Measurements from ENCODE around the gene SFT2D3.

Gene SFT2D3

GRCh38 chr2:127678531-127678930 is 22.8 kb upstream of the SFT2D3 start:
- TF ChIP-seq, protein P1, sequence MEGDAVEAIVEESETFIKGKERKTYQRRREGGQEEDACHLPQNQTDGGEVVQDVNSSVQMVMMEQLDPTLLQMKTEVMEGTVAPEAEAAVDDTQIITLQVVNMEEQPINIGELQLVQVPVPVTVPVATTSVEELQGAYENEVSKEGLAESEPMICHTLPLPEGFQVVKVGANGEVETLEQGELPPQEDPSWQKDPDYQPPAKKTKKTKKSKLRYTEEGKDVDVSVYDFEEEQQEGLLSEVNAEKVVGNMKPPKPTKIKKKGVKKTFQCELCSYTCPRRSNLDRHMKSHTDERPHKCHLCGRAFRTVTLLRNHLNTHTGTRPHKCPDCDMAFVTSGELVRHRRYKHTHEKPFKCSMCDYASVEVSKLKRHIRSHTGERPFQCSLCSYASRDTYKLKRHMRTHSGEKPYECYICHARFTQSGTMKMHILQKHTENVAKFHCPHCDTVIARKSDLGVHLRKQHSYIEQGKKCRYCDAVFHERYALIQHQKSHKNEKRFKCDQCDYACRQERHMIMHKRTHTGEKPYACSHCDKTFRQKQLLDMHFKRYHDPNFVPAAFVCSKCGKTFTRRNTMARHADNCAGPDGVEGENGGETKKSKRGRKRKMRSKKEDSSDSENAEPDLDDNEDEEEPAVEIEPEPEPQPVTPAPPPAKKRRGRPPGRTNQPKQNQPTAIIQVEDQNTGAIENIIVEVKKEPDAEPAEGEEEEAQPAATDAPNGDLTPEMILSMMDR (IDR thresholded peaks at IDR 0.05; ENCODE audit: low read length, missing control alignments), result no peak
- H3K4me3 ChIP-seq (replicated peaks; ENCODE audit: low read depth, low read length), result no peak overlapping the region
- no peak for DNase-seq (ENCODE audit: low read depth)

DNA sequence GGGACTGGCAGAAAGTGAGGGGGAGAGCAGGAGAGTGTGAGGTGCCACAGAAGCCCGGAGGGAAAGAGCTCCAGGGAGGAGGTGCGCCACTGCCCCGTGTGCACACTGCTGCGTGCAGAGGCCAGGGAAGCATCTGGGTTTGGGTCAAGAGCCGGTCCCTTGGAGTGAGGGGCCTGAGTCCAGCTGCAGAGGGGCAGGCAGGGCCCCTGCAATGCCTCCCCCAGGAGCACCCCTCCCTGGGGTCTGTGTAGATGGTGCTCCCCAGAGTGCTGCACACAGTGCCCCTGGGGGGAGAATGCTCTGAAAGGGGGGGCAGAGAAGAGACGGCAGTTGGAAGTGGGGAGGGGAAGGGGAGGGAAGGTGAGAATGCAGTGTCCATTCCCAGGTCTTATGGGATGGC is 22.3 kb upstream of the SFT2D3 start:
- no peak overlapping the region for H3K4me3 ChIP-seq (replicated peaks; ENCODE audit: low read depth, low read length)
- no peak for DNase-seq (ENCODE audit: low read depth)
- TF ChIP-seq, protein P1 (IDR thresholded peaks at IDR 0.05; ENCODE audit: low read length, missing control alignments), result no peak

DNA sequence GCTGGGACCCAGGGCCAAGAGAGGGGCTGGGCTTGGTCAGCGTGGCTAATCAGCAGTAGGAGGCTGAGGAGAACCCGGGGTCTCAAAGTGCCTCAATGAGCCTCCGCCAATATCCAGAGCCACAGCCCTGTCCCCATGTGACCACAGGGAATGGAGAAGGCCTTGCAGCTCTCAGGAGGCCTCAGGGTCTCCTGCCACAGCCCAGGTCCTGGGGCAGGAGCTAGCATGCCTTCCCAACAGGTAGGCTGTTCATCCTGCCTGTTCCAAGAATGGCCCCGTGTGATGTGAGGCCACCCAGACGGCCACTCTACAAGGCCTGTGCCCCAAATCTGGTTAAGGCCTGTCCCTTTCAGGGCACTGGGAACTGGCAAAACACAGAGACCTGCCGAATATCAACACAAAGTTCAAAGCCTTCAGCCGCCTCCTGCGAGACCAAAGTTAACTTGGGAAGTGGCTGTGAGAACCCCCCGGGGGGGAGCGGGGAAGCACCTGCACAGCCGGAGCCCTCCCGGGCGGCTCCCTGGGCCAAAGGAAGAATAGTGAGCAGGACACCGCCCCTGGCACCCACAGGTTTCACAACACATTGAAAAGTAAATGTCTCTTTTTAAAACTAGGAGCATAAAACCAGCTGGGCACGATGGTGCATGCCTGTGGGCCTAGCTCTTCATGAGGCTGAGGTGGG is 21.5 kb upstream of the SFT2D3 start:
- no peak for DNase-seq (ENCODE audit: low read depth)
- TF ChIP-seq, protein P1 (IDR thresholded peaks at IDR 0.05; ENCODE audit: low read length, missing control alignments), result no peak
- no peak overlapping the region for H3K4me3 ChIP-seq (replicated peaks; ENCODE audit: low read depth, low read length)

DNA sequence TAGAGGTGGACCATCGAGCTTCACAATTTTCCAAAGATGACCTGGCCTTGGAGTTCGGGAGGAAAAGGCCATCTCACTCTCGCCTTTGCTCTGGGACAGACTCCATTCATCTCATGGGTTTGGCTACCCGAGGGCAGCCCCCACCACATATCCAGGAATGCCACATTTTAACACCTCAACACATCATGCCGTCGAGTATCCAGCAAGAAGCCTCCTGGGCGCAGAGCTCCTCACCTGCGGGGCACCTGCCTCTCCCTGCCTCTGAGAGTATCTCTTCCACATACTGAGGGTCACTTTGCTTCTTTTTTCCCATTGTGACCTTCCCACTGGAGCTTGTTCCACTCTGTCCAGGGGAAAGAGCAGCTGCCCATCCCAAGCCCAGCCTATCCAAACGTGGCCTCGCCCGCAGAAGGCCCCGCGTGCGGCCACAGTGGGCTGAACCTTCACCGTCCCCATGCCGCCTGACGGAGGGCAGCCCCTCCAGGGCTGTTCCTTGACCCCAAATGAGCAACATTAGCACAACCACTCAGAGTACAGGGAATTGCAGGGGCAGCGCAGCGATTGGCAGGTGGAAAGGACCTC is 20.5 kb upstream of the SFT2D3 start:
- DNase-seq (ENCODE audit: low read depth), result no peak
- TF ChIP-seq, protein P1 (IDR thresholded peaks at IDR 0.05; ENCODE audit: low read length, missing control alignments), result no peak

GRCh38 chr2:127681288-127681804 is 20.0 kb upstream of the SFT2D3 start:
- peak; percentile 35 for DNase-seq (ENCODE audit: low read depth)
- TF ChIP-seq, protein P1 (IDR thresholded peaks at IDR 0.05; ENCODE audit: low read length, missing control alignments), result no peak
- no peak overlapping the region for H3K4me3 ChIP-seq (replicated peaks; ENCODE audit: low read depth, low read length)

More for the DNA sequence above, 20.5 kb upstream of the SFT2D3 start:
- no peak overlapping the region for H3K4me3 ChIP-seq (replicated peaks; ENCODE audit: low read depth, low read length)

GRCh38 chr2:127681976-127682857 is 19.1 kb upstream of the SFT2D3 start:
- no peak for DNase-seq (ENCODE audit: low read depth)
- no peak overlapping the region for H3K4me3 ChIP-seq (replicated peaks; ENCODE audit: low read depth, low read length)
- TF ChIP-seq, protein P1 (IDR thresholded peaks at IDR 0.05; ENCODE audit: low read length, missing control alignments), result no peak

Measured in fibroblast of pulmonary artery (primary cell).